GM12892 (cell line): ENCODE results near the gene SPTLC3.

Source experiments
- POLR2A ChIP-seq: IDR thresholded peaks from 2 replicates; pipeline ENCODE4 v1.6.1; 2011; ENCODE audit warnings: low read depth, low read length, control low read depth
- POLR2AphosphoS5 ChIP-seq: IDR thresholded peaks from 2 replicates; pipeline ENCODE4 v1.6.1; 2011; ENCODE audit warnings: low read depth, low read length, control low read depth
- TAF1 ChIP-seq: IDR thresholded peaks from 2 replicates; pipeline ENCODE4 v1.6.1; 2011; ENCODE audit warnings: low read depth, mild to moderate bottlenecking, control low read depth, low read length, borderline replicate concordance

DNA sequence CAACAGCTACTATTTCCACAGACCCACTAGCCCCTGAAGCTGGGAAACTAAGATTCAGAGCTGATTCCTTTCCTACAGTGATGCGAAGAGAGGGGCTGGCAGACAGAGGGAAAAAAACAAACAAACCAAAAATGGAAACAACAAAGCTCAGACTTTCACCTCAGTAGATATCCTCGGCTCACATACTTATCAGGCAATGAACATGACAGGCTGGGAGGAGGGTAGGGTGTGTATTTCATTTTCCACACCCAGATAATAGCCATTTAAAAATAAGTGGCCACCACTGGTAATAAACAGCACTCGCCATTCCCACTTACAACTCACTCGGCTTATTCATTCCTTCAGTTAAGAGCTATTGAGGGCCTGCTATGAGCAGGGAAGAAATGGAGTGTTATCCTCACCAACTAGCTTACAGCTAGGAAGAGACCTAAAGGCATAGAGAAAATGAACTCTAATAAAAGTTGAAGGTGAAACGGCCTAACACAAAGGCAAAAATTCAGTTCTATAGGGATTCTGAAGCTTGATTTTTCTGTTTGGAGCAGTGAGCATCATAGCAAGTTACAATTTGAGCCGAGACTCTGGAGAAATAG lies 32.0 kb upstream of the SPTLC3 start:
- no peak for TF ChIP-seq POLR2AphosphoS5
- no peak for TF ChIP-seq POLR2A
- TF ChIP-seq TAF1 = no peak
